HG02678 (cell line): ENCODE data around the gene FUT8.
"Not testable (repeated sequence)": the region's sequence is repeated elsewhere in the genome, so short reads cannot be mapped to it uniquely, and the experiment has no call there.

ENCODE experiments used
- ATAC-seq: cut with Tn5 transposase; IDR thresholded peaks from one replicate; pipeline ENCODE4 v1.9.1; 2021; ENCODE audit warnings: mild to moderate bottlenecking, moderate library complexity; ENCODE audit not compliant: unreplicated experiment

FUT8 gene

DNA sequence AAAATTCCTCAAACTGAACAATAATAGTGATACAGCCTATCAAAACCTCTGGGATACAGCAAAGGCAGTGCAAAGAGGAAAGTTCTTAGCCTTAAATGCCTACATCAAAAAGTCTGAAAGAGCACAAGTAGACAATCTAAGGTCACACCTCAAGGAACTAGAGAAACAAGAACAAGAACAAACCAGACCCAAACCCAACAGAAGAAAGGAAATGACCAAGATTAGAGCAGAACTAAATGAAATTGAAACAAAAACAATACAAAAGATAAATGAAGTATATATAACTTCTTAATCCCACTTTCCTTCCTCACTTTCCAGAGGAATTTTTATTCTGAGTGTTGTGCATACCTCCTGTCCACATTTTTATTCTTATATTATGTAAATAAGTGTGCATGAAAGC lies 192.0 kb downstream of the FUT8 start:
- ATAC-seq, result no peak

DNA sequence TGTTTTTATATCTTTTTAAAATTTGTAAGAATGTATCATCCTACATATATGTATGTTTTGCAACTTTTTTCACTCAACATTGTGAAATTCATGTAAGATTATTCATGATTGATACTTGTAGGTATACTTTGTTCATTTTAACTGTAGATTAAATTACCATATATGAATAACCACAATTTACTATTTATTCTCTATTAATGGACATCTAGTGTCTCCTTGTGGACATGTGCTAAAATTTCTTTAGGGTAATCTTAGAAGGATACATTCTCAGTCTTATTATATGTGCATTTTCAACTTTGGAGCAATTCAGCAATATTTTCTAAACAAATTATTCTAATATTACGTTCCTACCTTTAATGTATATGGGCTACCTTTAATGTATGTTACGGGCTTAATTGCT lies 192.4 kb downstream of the FUT8 start:
- no peak for ATAC-seq

DNA sequence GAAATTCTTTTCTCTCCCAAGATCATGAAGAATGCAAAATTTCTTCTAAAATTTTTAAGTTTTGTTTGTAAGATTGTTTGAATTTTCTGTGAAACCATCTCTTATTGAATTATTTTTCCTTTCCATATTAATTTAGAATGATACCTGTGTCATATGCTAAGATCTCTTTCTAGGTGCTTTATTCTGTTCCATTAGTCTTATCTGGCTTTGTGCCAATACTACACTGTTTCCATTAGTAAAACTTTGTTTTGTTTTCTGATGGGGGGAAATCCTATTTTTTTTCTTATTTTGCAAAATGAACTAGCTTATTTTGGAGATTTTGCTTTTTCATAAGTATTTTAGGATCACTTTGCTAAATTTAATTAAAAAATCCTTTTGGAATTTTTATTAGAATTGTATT lies 193.9 kb downstream of the FUT8 start:
- ATAC-seq, result no peak

DNA sequence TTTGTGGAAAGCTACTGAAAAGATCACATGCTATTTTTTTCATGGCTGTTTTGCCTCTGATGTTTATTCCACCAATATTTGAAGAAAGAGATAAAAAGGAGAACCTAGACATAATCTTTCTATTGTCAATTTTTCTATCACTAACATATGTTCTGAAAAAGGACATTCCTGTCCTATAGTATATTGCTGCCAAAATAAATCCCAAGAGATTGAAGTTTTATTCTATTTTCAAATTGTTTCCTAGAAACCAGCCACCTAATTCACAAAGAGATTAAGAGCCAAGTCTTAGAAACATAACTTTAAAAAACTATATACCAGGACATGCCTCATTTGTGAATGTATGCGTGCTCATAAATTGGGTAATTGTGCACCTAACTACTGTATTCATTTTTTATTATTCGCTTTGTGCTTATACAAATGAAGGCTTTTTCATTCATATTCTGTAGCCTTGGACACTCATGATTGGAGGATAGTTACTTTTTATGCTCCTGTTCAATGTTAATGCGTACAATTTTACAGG lies 200.7 kb downstream of the FUT8 start:
- no peak for ATAC-seq

DNA sequence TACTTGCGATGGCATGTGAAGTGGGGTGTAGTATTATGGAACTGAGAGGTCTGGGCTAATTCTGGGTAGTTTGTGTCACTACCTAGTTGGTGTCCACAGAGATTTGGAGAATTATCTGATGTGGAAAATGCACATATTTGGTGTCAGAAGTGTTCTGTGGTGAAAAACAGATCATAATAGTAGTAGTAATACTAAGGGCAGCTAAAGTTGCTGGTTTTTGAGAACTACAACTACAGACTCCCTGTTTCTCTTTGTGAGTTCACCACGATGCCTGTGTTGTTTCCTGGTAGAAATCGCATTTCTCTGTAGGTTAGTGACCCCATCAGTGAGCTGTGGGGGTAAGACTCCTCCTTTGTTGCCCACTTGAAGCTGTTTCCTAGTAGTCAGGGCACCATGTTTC lies 206.5 kb downstream of the FUT8 start:
- ATAC-seq, result no peak

DNA sequence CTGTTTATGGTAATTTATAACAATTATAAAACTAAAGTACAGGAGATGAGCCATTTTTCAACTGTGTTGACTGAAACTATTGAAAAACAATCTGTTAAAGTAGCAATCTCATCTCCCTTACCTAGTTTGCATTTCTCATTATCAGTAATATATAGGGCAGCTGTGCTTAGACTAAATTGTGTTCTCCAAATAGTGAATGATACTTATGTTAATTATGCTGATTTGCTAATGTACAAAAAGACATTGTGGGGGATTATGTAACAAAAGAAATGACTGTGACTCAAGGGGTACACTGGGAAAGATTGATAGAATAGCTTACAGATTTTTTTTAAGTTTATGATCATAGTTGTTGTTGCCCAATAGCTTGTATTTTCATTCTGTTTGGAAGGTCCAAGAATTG lies 207.7 kb downstream of the FUT8 start:
- ATAC-seq, result no peak

DNA sequence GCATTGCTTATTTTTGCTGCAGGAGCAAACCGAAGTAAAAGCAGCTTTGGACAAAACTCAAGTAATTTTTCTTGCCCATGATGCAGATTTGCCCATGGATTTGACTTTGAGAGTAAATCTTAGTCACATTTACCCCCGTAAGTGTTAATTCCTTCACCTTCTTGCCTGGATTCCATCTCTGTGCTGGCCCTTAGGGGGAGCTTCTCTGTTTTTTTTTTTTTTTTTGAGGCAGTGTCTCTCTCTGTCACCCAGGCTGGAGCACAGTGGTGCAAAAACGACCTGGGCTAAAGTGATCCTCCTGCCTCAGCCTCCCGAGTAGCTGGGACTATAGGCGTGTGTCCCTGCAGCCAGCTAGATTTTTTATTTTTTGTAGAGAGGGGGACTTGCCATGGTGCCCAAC lies 210.2 kb downstream of the FUT8 start:
- no peak for ATAC-seq

DNA sequence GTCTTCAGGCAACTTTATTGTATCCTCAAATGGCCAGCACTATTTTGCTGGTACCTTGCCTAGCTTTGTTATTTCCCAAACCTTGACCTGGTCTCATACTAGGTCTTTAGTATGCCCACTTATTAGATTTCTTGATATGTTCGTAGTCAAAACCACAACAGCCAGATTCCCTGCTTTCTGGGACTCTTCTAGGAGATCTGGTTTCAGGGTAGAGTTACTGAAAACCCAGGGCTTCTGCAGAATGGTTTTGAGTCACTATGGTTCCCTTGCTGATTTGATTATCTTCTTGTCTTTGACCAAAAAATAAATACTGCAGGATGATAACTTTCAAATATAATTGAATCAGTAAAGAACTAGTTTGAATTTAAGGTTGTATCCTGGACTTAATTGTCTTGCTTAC lies 211.2 kb downstream of the FUT8 start:
- no peak for ATAC-seq

DNA sequence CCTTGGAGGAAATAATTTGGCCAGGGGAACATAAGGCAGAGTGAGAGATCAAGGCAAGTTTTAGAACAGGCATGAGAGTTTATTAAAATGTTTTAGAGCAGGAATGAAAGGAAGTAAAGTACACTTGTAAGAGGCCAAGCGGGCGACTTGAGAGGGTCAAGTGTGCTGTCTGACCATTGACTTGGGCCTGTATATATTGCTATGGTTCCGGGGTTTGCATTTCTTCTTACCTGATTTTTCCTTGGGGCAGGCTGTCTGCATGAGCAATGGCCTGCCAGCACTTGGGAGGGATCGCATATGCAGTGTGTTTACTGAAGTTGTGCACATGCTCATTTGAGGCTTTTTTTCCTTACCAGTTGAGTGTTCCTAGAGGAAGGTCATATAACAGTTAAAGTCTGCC lies 214.8 kb downstream of the FUT8 start:
- ATAC-seq, result no peak

DNA sequence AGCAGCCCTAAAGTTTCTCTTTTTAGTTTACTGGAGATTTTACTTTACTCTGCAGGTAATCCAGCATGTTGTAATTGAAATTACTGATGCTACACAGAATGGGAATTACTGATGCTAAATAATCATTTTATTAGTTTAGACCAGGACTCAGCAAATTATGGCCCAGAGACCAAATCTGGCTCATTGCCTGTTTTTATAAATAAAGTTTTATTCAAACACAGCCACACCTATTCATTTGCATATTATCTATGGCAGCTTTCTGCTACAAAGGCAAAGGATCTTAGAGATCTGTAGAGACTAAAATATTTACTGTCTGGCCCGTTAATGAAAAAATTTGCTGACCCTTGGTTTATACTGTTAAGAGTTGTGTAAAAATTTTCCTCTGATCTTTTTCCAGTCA lies 216.1 kb downstream of the FUT8 start:
- no peak for ATAC-seq

DNA sequence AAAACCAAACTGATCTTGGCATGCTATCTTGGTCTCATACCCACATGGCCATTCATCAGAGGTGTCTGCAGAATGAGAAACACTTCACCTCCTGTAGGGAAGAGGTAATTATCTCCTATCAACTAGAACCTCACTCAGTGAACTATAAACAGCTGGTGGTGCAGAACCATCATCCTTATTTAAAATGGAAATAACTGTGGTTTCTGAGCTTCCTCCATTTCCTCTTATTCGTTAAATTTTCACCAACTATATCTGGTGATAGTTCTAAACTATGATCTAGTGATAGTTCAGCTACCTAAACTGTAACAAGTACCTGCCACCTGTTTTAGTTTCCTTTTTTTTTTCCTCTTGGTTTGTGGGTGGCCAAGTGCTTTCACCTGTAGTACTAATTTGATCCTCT lies 218.5 kb downstream of the FUT8 start:
- ATAC-seq, result no peak

DNA sequence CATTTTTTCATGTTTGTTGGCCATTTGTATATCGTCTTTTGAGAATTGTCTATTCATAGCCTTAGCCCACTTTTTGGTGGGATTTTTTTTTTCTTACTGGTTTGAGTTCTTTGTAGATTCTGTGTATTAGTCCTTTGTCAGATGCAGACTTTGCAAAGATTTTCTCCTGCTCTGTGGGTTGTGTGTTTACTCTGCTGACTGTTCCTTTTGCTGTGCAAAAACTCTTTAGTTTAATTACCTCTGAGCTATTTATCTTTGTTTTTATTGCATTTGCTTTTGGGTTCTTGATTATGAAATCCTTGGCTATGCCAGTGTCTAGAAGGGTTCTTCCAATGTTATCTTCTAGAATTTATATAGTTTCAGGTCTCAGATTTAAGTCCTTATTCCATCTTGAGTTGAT lies 220.0 kb downstream of the FUT8 start:
- ATAC-seq, result no peak

DNA sequence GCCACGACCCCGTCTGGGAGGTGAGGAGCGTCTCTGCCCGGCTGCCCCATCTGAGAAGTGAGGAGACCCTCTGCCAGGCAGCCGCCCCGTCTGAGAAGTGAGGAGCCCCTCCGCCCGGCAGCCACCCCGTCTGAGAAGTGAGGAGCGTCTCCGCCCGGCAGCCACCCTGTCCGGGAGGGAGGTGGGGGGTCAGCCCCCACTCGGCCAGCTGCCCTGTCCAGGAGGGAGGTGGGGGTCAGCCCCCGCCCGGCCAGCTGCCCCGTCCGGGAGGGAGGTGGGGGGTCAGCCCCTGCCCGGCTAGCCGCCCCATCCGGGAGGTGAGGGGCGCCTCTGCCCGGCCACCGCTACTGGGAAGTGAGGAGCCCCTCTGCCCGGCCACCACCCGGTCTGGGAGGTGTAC lies 221.1 kb downstream of the FUT8 start:
- not testable (repeated sequence) for ATAC-seq

DNA sequence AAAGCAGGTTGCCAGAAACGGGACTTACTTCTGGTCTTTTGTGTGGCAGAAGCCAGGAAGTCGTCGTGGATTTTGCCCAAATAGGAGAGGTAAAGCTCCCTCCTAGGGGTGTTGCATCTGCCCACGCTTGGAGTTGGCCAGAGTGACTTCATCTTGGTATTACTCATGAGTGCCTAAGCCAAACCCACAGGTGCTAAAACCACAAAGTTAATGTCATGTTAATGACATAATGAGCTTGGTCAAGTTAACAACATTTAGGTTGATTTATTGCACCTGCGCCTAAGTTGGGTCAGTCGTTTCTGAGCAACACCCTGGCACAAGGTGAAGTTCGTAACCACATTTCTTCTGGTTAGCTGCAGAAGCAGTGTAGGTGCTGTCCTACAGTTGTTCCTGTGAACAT lies 225.2 kb downstream of the FUT8 start:
- peak; percentile 96 for ATAC-seq

DNA sequence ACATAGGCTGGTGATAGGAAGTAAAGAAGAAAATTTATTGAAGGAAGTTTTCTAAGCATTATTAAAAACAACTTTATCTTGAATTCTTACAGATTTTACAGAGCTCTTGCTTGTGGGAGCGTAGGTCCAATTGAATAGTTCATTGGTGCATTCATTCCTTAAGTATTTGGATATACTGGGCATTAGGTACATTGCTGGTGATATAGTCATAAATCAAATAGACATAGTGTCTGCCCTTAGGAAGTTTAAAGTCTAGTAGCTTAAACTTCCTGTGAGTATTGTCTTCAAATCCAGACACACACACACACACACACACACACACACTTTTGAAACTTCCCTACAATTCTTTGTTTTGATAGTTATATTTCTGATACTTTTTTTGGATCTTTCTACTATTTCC lies 226.7 kb downstream of the FUT8 start:
- ATAC-seq, result no peak

DNA sequence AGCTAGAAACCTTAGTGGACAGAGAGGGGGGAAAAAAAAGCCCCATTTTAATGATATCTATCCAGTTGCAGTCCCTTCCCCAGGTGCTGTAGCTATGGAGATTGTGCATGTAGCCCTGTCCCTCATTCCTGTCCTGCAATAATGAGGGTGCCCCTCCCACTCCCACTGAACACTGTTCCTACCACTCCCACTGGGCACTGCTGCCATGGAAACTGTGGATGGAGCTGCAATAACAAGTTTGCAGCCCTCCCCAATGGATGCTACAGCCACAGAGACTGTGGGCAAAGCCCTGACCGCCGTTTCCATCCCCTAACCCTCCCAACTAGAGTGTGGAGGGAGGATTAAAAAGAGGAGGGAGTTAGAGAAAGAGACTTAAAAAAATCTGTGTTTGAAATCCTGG lies 238.3 kb downstream of the FUT8 start:
- ATAC-seq, result no peak

DNA sequence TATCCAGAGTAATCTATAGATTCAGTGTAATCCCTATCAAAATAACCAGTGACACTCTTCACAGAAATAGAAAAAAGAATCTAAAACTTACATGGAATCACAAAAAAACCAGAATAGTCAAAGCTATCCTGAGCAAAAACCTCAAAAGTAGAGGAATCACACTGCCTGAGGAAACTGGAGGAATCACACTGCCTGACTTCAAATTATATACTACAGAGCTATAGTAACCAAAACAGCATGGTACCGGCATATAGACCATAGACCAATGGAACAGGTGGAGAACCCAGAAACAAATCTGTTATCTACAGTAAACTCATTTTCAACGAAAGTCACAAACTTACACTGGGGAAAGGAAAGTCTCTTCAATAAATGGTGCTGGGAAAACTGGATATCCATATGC lies 244.0 kb downstream of the FUT8 start:
- ATAC-seq, result no peak

DNA sequence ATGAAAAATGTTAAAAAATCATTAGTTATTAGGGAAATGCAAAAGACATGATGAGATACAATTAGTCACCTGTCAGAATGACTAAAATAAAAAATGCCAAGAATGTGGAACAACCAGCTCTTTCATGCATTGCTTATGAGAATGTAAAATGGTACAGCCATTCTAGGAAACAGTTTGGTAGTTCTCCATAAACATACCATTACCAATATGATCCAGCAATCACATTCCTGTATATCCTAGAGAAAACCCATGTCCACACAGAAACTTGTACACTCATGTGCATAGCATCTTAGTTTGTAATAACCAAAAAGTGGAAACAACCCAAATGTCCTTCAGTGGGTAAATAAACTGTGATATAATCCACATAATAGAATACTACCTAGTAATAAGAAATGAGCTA lies 245.7 kb downstream of the FUT8 start:
- no peak for ATAC-seq

DNA sequence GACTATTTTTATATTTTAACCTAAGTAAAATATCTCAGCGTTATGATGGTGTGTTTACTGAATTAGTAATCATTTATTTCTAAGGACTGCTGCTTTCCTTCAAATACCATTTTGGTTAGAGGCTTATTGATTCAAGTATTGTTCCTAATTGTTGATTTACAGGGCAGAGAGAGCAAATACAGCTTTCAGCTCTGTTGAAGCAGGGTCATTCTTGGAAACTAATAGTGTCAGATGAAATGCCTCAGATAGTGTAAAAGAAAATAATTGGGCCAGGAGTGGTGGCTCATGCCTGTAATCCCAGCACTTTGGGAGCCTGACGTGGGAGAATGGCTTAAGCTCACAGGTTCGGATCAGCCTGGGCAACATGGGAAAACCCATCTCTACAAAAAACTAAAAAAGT lies 249.3 kb downstream of the FUT8 start:
- no peak for ATAC-seq

DNA sequence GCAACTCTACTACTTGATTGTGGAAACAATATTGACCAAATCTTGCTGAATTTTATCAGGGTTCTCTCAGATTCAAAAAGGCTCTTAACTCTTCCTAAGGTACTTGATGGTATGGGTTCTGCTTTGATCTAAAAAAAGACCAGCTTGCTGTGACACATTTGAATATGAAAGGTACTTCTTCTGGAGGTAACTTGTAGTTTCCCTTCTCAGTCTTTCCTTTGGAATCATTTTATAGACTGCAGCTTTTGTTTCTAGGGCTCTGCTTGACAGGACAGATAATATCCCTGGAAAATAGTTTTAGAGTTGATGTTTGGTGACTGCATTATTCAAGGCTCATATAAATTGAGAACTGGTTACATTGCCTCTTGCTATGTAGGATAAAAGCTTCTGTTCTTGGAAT lies 251.9 kb downstream of the FUT8 start:
- ATAC-seq, result no peak

DNA sequence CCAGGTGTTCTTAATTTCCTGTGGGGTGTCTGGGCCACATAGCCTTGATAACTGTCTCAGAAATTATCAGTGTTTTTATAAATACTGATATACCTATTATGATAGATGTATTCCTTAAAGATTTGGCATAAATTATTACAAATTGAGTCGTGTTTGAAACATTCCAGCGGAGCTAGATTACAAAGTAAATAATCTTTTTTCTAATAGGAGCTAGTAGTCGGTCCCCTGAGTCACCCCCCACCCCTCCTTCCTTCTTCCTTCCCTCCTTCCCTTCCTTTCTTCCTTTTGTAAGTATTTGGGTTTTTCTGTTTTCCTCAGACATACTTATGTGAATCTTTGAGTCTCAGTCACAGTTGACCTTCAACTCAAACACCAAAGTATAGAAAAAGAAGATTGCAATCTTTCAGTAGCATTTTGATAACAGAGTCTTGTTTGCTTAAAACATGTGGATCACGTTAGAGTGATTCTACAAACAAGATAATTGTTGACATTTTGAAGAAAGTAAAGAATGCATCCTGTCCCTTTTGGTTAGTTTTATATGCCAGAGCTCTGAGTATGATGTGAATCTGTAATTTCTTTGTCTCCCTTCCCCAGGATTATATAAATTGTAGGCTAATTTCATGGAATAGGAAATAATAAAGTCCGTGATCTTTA lies 264.0 kb downstream of the FUT8 start:
- ATAC-seq, result no peak

DNA sequence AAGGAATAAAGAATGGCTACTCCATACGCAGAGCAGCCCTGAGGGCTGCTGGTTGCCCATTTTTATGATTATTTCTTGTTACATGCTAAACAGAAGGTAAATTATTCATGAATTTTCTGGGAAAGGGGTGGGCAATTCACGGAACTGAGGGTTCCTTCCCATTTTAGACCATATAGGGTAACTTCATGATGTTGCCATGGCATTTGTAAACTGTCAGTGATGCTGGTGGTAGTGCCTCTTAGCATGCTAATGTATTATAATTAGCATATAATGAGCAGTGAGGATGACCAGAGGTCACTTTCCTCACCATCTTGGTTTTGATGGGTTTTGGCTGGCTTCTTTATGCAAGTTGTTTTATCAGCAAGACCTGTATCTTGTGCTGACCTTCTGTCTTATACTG lies 273.0 kb downstream of the FUT8 start:
- no peak for ATAC-seq

DNA sequence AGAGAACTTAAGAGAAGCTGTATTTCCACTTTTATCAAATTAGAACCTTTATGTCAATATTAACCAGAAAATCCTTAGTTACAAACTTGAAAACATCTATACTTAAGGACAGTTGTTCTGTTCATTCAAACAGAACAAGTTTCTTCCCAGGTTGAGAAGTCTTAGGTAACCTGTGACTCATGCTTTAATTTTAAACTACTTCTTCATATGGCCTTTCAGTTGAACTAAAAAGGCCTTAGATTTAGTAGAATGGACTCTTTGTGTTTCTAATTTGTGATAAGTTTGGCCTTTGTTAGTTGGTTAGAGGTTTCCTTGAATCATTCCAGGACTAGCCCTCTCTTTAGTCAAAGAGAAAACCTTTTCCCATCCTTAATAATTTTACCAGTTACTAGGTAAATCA lies 274.2 kb downstream of the FUT8 start:
- no peak for ATAC-seq
